Inferior parietal cortex (tissue), 1 donor: ENCODE data around the gene SIGLEC11.
"Not testable (repeated sequence)": the region's sequence is repeated elsewhere in the genome, so short reads cannot be mapped to it uniquely, and the experiment has no call there.

Experiments used
- DNase-seq: peaks from one replicate; pipeline ENCODE4 v3.0.0-alpha.2; 2016; ENCODE audit errors: extremely low spot score

Gene SIGLEC11

GRCh38 chr19:49981603-49982593 is 20.9 kb upstream of the SIGLEC11 start:
- DNase-seq, result no peak

- DNase-seq, result no peak
Measured at GRCh38 chr19:49978324-49978723, 17.4 kb upstream of the SIGLEC11 start.

- no peak for DNase-seq
Measured at GRCh38 chr19:49977881-49978280, 16.9 kb upstream of the SIGLEC11 start.

- DNase-seq, result no peak
Measured at GRCh38 chr19:49977076-49977475, 16.1 kb upstream of the SIGLEC11 start.

GRCh38 chr19:49976496-49976895 is 15.5 kb upstream of the SIGLEC11 start:
- DNase-seq, result no peak

GRCh38 chr19:49975051-49975450 is 14.1 kb upstream of the SIGLEC11 start:
- DNase-seq, result no peak

GRCh38 chr19:49973987-49974386 is 13.0 kb upstream of the SIGLEC11 start:
- no peak for DNase-seq

- DNase-seq, result no peak
Measured at GRCh38 chr19:49972841-49973240, 11.9 kb upstream of the SIGLEC11 start.

- no peak for DNase-seq
Measured at GRCh38 chr19:49971991-49972411, 11.0 kb upstream of the SIGLEC11 start.

- not testable (repeated sequence) for DNase-seq
Measured at GRCh38 chr19:49969355-49969754, 8.4 kb upstream of the SIGLEC11 start.

- no peak for DNase-seq
Measured at GRCh38 chr19:49968279-49968922, 7.4 kb upstream of the SIGLEC11 start.

- DNase-seq, result not testable (repeated sequence)
Measured at GRCh38 chr19:49959892-49960291, 1.1 kb downstream of the SIGLEC11 start.

- not testable (repeated sequence) for DNase-seq
Measured at GRCh38 chr19:49958596-49958995, 2.4 kb downstream of the SIGLEC11 start.

- DNase-seq, result not testable (repeated sequence)
Measured at GRCh38 chr19:49958144-49958543, 2.8 kb downstream of the SIGLEC11 start.

- DNase-seq, result no peak
Measured at GRCh38 chr19:49957262-49957915, 3.6 kb downstream of the SIGLEC11 start.

- no peak for DNase-seq
Measured at GRCh38 chr19:49956115-49956495, 4.9 kb downstream of the SIGLEC11 start.

- DNase-seq, result no peak
Measured at GRCh38 chr19:49954933-49955332, 6.0 kb downstream of the SIGLEC11 start.

- DNase-seq, result no peak
Measured at GRCh38 chr19:49954092-49954829, 6.7 kb downstream of the SIGLEC11 start.

- no peak for DNase-seq
Measured at GRCh38 chr19:49953416-49953815, 7.6 kb downstream of the SIGLEC11 start.

- no peak for DNase-seq
Measured at GRCh38 chr19:49952906-49953305, 8.1 kb downstream of the SIGLEC11 start.

GRCh38 chr19:49952479-49952836 is 8.5 kb downstream of the SIGLEC11 start:
- DNase-seq, result no peak
